GM12874 (cell line): ENCODE data around the gene MAN1C1.

Source experiments
- TF ChIP-seq, protein P1 (sequence below): IDR thresholded peaks from 2 replicates; pipeline ENCODE4 v1.5.1; 2011; ENCODE audit warnings: low read depth, mild to moderate bottlenecking, control low read depth, low read length, moderate library complexity; ENCODE audit not compliant: insufficient read depth

MAN1C1 gene

DNA sequence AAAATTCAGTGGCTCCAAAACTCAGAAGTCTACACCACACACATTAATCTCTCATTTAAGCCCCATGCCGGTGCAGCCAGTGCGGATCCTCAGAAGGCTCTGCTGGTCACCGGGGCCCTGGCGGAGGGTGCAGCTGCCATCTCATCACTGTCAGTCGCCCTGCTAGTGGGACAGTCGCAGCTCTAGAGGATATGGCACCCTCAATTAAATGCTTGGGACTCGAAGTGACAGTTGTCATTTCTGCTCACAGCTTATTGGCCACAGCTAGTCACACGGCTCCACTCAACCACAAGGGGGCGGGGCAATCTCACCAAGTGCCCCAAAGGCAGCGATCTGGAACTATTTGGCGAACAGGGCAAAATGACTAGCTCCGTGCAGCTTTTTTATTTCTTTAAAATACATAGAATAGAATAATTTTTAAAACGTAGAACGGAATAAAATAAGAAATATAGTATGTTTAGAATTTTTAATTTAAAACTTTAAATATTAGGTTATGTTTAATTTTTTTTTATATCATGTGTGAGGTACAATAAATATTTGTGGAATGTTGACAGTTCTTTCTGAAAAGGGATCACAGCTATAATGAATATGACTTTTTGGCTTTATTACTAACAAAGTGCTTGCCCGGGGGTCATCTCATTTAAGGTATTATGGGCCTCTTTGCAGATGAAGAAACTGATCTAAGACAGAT, 8.0 kb upstream of the MAN1C1 start:
- TF ChIP-seq, protein P1, sequence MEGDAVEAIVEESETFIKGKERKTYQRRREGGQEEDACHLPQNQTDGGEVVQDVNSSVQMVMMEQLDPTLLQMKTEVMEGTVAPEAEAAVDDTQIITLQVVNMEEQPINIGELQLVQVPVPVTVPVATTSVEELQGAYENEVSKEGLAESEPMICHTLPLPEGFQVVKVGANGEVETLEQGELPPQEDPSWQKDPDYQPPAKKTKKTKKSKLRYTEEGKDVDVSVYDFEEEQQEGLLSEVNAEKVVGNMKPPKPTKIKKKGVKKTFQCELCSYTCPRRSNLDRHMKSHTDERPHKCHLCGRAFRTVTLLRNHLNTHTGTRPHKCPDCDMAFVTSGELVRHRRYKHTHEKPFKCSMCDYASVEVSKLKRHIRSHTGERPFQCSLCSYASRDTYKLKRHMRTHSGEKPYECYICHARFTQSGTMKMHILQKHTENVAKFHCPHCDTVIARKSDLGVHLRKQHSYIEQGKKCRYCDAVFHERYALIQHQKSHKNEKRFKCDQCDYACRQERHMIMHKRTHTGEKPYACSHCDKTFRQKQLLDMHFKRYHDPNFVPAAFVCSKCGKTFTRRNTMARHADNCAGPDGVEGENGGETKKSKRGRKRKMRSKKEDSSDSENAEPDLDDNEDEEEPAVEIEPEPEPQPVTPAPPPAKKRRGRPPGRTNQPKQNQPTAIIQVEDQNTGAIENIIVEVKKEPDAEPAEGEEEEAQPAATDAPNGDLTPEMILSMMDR = no peak

DNA sequence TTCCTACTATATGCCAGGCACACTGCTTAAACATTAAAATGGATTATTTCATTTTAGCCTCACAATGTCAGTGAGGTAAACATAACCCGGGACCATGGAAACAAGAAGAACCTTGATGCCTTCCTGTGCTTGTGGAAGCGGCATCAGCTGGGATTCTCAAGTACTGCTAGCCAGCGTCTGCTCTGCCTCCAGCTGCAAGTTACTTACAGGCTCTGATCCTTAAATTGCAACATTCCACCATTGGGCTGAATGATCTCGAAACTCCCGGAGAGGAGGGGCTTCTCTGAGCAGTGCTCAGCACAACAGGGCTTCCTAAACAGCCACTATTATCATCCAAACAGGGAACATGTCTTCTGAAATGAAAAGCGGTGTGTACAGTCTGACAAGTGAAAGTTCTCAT, 6.7 kb upstream of the MAN1C1 start:
- TF ChIP-seq, protein P1 = no peak

DNA sequence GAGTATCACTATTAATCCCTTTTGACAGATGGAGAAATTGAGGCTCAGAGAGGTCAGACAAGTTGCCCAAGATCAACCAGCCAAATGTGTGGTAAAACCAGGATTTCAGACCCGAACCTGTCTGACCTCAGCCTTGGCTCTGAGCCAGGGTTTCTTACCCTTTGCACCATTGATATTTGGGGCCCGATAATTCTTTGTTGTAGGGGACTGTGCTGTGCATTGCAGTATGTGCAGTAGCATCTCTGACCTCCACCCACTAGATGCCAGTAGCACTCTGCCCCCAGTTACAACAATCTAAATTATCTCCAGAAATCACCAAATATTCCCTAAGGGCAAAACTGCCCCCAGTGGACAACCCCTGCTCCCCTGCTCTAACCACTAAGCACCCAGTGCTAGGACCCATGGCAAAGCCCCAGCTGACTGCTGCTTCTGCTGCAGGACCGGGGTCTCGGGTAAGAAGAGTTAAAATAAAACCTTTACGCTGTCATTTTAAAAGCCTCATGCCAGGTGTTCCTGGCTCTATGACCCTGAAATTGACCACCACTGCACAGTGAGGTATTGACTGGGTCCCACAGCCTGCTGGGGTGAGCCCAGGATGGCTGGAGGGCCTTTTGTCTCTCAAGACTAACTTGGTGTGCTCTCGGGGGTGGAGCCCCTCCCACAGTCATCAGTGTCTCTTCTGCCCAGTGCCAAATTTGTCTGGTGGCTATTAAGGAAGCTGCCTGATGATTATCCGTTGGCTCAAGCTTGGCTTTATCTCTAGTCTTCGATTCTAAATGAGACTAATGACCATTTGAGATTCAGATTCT, 5.6 kb upstream of the MAN1C1 start:
- TF ChIP-seq, protein P1 = peak; percentile 27; the same call in 1 of the 2 replicates

DNA sequence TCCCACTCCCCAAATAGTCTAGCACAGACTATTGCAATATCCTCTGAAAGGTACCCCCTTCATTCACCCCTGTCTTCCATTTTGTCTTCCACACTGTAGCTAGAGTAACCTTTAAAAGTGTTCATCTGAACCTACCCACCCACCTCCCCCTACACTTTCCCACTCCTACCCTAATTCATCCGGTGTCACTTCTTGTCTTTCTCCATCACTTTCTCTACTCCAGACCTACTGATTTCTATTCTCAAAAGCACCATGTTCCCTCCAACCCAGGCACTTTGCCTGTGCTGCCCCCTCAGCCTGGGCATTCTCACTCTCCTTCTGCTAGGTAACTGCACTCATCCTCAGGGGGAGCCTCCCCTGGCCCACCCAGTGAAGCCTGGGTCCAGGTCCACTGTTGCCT, 4.7 kb upstream of the MAN1C1 start:
- TF ChIP-seq, protein P1 = no peak

DNA sequence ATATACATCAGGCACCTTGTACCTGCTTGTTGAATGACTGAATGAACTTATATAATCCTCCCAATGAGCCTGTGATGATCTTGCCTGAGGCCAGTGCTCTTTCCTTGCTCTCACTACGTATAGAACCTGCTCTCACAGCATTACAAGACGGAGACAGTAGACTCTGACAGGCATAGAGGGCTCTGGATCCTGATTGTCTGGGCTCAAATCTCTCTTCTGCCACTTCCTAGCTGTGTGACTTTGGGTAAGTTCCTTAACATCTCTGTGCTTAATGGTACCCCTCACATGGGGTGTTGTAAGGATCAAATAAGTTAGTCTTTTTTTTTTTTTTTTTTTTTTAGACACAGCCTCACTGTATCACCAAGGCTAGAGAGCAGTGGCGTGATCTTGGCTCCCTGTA, 4.2 kb upstream of the MAN1C1 start:
- TF ChIP-seq, protein P1 = no peak

DNA sequence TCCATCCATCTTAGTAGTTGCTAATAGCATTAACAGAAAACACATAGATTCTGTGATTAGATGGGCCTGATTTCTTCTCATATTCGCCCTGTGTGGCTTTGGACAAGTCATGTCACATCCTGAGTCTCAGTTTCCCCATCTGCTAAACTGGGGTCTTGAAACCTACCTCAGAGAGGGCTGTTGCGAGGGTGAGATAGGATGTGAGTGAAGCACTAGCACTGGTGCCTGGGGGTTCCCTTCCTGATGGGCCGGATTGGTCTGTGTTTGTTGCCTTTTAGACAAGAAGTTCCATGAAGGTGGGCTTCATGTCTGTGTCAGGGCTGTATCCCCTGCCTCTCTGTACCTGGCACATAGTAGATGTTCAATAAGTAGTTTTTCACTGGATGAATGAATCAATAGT, 3.5 kb upstream of the MAN1C1 start:
- TF ChIP-seq, protein P1 = no peak

DNA sequence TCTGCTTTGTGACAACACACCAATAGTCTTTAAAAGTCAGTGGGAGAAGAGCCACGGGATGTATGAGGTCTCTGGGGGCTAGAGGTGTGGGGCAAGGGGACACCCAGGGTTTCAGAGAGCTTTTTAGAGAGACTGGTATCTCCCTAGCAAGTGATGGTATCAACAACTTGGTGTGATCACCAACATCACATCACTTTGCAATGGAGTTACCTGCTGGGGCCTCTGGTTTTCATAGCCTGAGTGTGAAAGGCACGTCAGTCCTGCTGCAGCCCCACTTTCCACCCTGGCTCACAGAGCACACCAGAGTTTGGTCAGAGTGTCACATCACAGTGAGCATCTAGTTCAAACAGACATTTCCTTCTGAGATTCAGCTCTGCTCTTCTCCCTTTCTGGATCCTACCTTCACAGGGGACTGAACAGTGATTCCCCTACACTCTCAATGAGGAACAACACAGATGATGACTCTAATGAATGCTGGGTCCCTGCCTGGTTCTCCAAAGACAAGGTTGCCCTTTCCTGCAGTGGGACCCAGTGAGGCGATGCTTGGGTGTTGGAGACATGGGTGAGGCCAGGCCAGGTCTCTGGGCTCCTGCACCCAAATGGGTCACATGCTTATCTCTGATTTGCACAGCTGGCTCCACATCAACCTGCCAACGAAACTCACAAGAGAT, 2.0 kb upstream of the MAN1C1 start:
- TF ChIP-seq, protein P1 = no peak
